Endodermal cell (in vitro differentiated cells): ENCODE measurements around the gene FBXW12. TPM values are rescaled to one million over a fixed set of nuclear protein-coding genes. Genes with fewer than 3 reads are reported as not detected.

ENCODE experiments used
- DNase-seq: peaks from one replicate; pipeline ENCODE4 v3.0.0-alpha.2; 2017
- H3K27ac ChIP-seq: 2 replicates; pipeline ENCODE4 v1.5.1; 2013; ENCODE audit warnings: mild to moderate bottlenecking, low read depth, low read length, moderate library complexity
- H3K27me3 ChIP-seq: 2 replicates; pipeline ENCODE4 v1.6.1; 2013; ENCODE audit warnings: mild to moderate bottlenecking, low read length, moderate library complexity; ENCODE audit not compliant: insufficient read depth, control insufficient read depth, poor library complexity, severe bottlenecking
- H3K36me3 ChIP-seq: 2 replicates; pipeline ENCODE4 v1.7.0; 2013; ENCODE audit warnings: mild to moderate bottlenecking, low read length, moderate library complexity; ENCODE audit not compliant: control insufficient read depth, insufficient read depth
- H3K4me1 ChIP-seq: one replicate; pipeline ENCODE4 v1.7.0; 2013; ENCODE audit warnings: low read length; ENCODE audit not compliant: control insufficient read depth, insufficient read depth
- H3K4me3 ChIP-seq: 2 replicates; pipeline ENCODE4 v1.5.1; 2013; ENCODE audit warnings: mild to moderate bottlenecking, low read length, moderate library complexity
- H3K9ac ChIP-seq: 2 replicates; pipeline ENCODE4 v1.6.1; 2013; ENCODE audit warnings: mild to moderate bottlenecking, low read length, moderate library complexity; ENCODE audit not compliant: poor library complexity, severe bottlenecking; ENCODE audit errors: extremely low read depth
- H3K9me3 ChIP-seq: 2 replicates; pipeline ENCODE4 v1.6.1; 2013; ENCODE audit warnings: mild to moderate bottlenecking, low read length, moderate library complexity; ENCODE audit not compliant: control insufficient read depth
- H3K27ac Mint-ChIP-seq: 2 replicates; pipeline ENCODE4 v1.8.0; 2020; ENCODE audit warnings: mixed read lengths
- H3K27me3 Mint-ChIP-seq: 2 replicates; pipeline ENCODE4 v1.8.0; 2021; ENCODE audit warnings: mild to moderate bottlenecking, mixed read lengths; ENCODE audit not compliant: insufficient read depth
- H3K36me3 Mint-ChIP-seq: 2 replicates; pipeline ENCODE4 v1.8.0; 2020; ENCODE audit warnings: low read depth, mixed read lengths
- H3K4me1 Mint-ChIP-seq: 2 replicates; pipeline ENCODE4 v1.8.0; 2020; ENCODE audit warnings: mixed read lengths
- H3K4me3 Mint-ChIP-seq: 2 replicates; pipeline ENCODE4 v1.8.0; 2020; ENCODE audit warnings: mild to moderate bottlenecking, moderate library complexity, mixed read lengths
- H3K9me3 Mint-ChIP-seq: 2 replicates; pipeline ENCODE4 v1.8.0; 2020; ENCODE audit warnings: mild to moderate bottlenecking, mixed read lengths
- WGBS, 2 experiments: methylation state at CpG; one replicate each; pipeline versions ENCODE4 v1.1.5 to v1.1.7; 2013; ENCODE audit warnings: missing lambda C conversion rate in 2 of 2, mixed read lengths in 1 of 2; ENCODE audit not compliant: insufficient coverage in 1 of 2, insufficient read length in 1 of 2; 5-methylcytosine and 5-hydroxymethylcytosine counted together
- total RNA-seq, 2 donors: library from RNA; stranded (reverse); fragmentation: NEBNext Ultra II Directional in 1 of 2; extraction: Animal tissue kit (Norgen Biotek cat#: 25700) in 1 of 2; gene quantifications; 2 replicates in 1 of 2; 3 replicates in 1 of 2; pipeline ENCODE4 v1.2.1, GENCODE V29; 2021
- TF ChIP-seq, protein P1 (sequence below): fragments of 200-600 bp; sonication (generic); conservative IDR thresholded peaks from 2 replicates; pipeline ENCODE4 v1.5.0; 2021; ENCODE audit warnings: antibody characterized with exemption, mild to moderate bottlenecking

The FBXW12 gene
- total RNA-seq, 2 donors from 2014 or later, result 0.13 to 1.4 TPM

DNA sequence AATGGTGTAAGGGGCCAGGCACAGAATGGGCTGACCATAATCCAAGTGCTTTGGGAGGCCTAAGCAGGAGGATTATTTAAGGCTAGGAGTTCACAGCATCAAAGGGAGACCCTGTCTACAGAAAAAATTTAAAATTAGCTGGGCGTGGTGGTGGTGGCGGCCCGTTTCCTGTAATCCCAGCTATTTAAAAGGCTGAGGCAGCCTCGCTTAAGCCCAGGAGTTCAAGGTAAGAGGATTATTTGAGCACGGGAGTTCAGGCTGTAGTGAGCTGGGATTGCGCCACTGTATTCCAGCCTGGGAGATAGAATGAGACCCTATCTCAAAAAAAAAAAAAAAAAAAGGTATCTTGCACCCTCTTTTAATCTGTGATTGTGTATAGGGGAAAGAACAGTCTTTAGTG lies 69.9 kb downstream of the FBXW12 start:
- TF ChIP-seq, protein P1, sequence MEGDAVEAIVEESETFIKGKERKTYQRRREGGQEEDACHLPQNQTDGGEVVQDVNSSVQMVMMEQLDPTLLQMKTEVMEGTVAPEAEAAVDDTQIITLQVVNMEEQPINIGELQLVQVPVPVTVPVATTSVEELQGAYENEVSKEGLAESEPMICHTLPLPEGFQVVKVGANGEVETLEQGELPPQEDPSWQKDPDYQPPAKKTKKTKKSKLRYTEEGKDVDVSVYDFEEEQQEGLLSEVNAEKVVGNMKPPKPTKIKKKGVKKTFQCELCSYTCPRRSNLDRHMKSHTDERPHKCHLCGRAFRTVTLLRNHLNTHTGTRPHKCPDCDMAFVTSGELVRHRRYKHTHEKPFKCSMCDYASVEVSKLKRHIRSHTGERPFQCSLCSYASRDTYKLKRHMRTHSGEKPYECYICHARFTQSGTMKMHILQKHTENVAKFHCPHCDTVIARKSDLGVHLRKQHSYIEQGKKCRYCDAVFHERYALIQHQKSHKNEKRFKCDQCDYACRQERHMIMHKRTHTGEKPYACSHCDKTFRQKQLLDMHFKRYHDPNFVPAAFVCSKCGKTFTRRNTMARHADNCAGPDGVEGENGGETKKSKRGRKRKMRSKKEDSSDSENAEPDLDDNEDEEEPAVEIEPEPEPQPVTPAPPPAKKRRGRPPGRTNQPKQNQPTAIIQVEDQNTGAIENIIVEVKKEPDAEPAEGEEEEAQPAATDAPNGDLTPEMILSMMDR, result no peak
- no peak overlapping the region for H3K9ac ChIP-seq
- H3K36me3 ChIP-seq, result peaks cover 32% of the 10 kb centered on the region
- no peaks in the 10 kb centered on the region for H3K27me3 ChIP-seq
- Mint-ChIP-seq H3K9me3 (no peaks in the 10 kb centered on the region), H3K36me3 (peaks cover 26% of the 10 kb centered on the region), H3K27ac (peak overlapping the region; percentile 30), H3K27me3 (no peaks in the 10 kb centered on the region), H3K4me3 (peak overlapping the region; percentile 98), H3K4me1 (peaks cover 14% of the 10 kb centered on the region)
- 76 to 91% methylated on average over 4 to 6 of the region's 6 CpGs for WGBS, 2 experiments
- no peak overlapping the region for H3K27ac ChIP-seq
- no peaks in the 10 kb centered on the region for H3K4me1 ChIP-seq
- no peak for DNase-seq
- H3K9me3 ChIP-seq, result no peaks in the 10 kb centered on the region
- peak overlapping the region; percentile 97 for H3K4me3 ChIP-seq

Other genes starting within 250 kb of the FBXW12 start
- gene CDC25A, start 183.8 kb upstream of the FBXW12 start, total RNA-seq, result 10 to 100 TPM; 40.4 to 50.9 TPM
- gene CAMP, start 148.7 kb upstream of the FBXW12 start, total RNA-seq, result not detected
- 10 to 100 TPM; 39.0 to 44.3 TPM for gene ZNF589, start 131.1 kb upstream of the FBXW12 start, total RNA-seq
- gene NME6, start 70.9 kb upstream of the FBXW12 start, total RNA-seq, result 10 to 100 TPM; 27.7 to 30.2 TPM
- gene SPINK8, start 38.6 kb upstream of the FBXW12 start, total RNA-seq, result not detected
- 100 to 1,000 TPM; 175 to 216 TPM for gene PLXNB1, start 57.9 kb downstream of the FBXW12 start, total RNA-seq
- gene CCDC51, start 67.9 kb downstream of the FBXW12 start, total RNA-seq, result 10 to 100 TPM; 14.5 to 14.6 TPM
- gene TMA7, start 68.0 kb downstream of the FBXW12 start, total RNA-seq, result 100 to 1,000 TPM; 290 to 326 TPM
- gene ATRIP, start 74.5 kb downstream of the FBXW12 start, total RNA-seq, result 10 to 100 TPM; 11.7 to 16.1 TPM
- 100 to 1,000 TPM; 192 to 193 TPM for gene SHISA5, start 132.0 kb downstream of the FBXW12 start, total RNA-seq
- 10 to 100 TPM; 12.6 to 19.0 TPM for gene PFKFB4, start 184.6 kb downstream of the FBXW12 start, total RNA-seq
- not detected for gene UCN2, start 191.6 kb downstream of the FBXW12 start, total RNA-seq
- 10 to 100 TPM; 15.7 to 16.6 TPM for gene COL7A1, start 223.1 kb downstream of the FBXW12 start, total RNA-seq
- gene UQCRC1, start 237.4 kb downstream of the FBXW12 start, total RNA-seq, result 100 to 1,000 TPM; 231 to 289 TPM
- under 1 TPM in 1 of 2 donors, not detected in 1; 0.57 TPM for gene TMEM89, start 249.6 kb downstream of the FBXW12 start, total RNA-seq